Measurements from ENCODE around the gene B3GALT6.

B3GALT6 gene

DNA sequence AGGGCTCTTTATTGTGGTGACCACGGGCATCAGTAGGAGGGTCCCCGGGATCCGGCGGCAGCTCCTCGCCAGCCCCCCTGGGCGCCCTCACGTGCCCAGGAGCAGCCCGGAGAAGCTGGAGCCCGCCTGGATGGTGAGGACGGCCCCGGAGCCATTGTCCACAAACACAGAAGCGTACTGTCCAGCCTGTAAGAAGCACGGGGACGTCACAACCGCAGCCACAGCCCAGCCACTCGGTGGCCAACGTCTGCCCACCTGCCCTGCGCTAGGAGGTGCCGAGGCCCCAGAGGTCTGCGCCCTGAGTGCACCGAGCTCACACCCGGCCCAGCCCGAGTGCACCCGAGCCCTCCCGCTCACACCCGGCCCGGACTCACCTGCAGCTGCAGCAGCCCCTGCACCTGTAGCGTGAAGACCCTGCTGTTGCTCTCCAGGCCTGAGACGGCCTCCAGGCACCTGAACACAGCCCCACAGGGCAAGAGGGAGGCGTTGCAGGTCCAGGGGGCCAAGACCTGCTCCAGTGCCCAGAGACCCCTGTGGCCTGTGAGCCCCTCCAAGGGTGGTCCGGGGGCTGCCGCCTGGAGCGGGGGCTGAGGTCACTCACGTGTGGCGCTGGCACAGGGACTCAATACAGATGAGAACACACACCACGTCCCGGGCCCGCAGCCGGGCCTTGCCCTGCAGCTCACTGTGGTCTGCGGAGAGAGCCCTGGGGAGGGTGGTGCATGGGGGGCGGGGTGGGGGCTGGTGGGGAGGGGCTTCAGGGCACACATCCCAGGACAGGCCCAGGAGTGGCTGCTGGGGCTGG lies 10.6 kb downstream of the B3GALT6 start:
- no peak overlapping the region for H3K4me3 ChIP-seq (replicated peaks; ENCODE audit: low read depth, low read length)
- H3K27me3 ChIP-seq (replicated peaks; ENCODE audit: control insufficient read depth, insufficient read depth, low read length) = no peaks in the 10 kb centered on the region; the same call in 1 of the 2 replicates
- TF ChIP-seq CTCF (IDR thresholded peaks at IDR 0.05; ENCODE audit: insufficient read depth, low read length, poor library complexity, severe bottlenecking) = no peak
- DNase-seq (ENCODE audit: extremely low read depth, insufficient read length) = no peak
- no peaks in the 10 kb centered on the region for H3K36me3 ChIP-seq (ENCODE audit: control insufficient read depth, insufficient read depth, low read length)

DNA sequence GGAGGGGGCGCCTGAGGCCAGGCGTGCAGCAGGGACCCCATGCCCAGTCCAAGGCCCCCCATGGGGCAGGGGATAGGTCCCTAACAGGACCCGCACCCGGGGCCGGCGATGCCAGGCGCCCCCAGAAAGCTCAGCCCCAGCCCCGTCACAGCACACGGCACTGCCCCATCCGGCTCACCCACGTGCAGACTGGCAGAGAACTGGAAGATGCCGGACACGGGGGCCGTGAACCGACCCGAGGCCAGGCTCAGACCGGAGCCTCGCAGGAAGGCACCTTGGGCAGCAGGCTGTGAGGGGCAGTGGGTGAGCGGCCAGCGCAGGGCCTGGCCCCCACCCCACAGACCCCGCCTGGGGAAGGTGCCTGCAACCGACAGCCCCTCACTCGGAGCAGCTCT lies 11.2 kb downstream of the B3GALT6 start:
- H3K27me3 ChIP-seq (replicated peaks; ENCODE audit: control insufficient read depth, insufficient read depth, low read length) = no peaks in the 10 kb centered on the region; the same call in 1 of the 2 replicates
- H3K4me3 ChIP-seq (replicated peaks; ENCODE audit: low read depth, low read length) = no peak overlapping the region
- no peak for DNase-seq (ENCODE audit: extremely low read depth, insufficient read length)
- TF ChIP-seq CTCF (IDR thresholded peaks at IDR 0.05; ENCODE audit: insufficient read depth, low read length, poor library complexity, severe bottlenecking) = no peak
- no peaks in the 10 kb centered on the region for H3K36me3 ChIP-seq (ENCODE audit: control insufficient read depth, insufficient read depth, low read length)

GRCh38 chr1:1243807-1244191 lies 11.8 kb downstream of the B3GALT6 start:
- Histone ChIP-seq H3K4me3 (replicated peaks; ENCODE audit: low read depth, low read length) (no peak overlapping the region), H3K36me3 (ENCODE audit: control insufficient read depth, insufficient read depth, low read length) (no peaks in the 10 kb centered on the region), H3K27me3 (replicated peaks; ENCODE audit: control insufficient read depth, insufficient read depth, low read length) (no peaks in the 10 kb centered on the region; the same call in 1 of the 2 replicates)
- DNase-seq (ENCODE audit: extremely low read depth, insufficient read length) = no peak
- no peak for TF ChIP-seq CTCF (IDR thresholded peaks at IDR 0.05; ENCODE audit: insufficient read depth, low read length, poor library complexity, severe bottlenecking)

DNA sequence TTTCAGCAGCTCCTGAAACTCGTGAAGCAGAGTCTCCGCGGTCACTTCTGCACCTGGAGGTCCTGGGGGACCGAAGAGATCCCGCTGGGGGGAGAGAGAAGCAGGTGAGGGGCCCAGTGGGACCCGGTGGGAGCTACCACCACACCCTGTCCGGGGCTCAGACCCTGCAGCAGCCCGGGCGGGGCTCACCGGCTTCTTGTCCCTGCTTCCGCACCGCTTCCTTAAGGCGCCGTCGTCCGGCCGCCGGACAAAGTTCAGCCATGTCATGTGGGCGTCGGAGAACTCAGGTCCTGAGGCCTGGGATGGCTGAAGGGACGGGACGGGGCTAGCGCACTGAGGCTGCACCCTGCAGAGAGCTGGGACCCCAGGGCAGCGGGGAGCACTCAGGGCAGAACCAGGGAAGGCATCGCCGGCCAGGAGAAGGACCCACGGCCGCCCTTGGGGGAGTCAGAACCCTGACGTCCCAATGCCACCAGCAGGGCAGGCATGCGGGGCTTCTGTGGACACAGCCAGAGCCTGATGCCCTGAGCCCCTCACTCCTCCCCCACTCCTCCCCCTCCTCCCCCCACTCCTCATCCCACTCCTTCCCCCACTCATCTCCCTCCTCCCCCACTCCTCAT lies 12.3 kb downstream of the B3GALT6 start:
- no peak for DNase-seq (ENCODE audit: extremely low read depth, insufficient read length)
- no peak for TF ChIP-seq CTCF (IDR thresholded peaks at IDR 0.05; ENCODE audit: insufficient read depth, low read length, poor library complexity, severe bottlenecking)
- Histone ChIP-seq H3K27me3 (replicated peaks; ENCODE audit: control insufficient read depth, insufficient read depth, low read length) (no peaks in the 10 kb centered on the region; the same call in 1 of the 2 replicates), H3K36me3 (ENCODE audit: control insufficient read depth, insufficient read depth, low read length) (no peaks in the 10 kb centered on the region), H3K4me3 (replicated peaks; ENCODE audit: low read depth, low read length) (no peak overlapping the region)

DNA sequence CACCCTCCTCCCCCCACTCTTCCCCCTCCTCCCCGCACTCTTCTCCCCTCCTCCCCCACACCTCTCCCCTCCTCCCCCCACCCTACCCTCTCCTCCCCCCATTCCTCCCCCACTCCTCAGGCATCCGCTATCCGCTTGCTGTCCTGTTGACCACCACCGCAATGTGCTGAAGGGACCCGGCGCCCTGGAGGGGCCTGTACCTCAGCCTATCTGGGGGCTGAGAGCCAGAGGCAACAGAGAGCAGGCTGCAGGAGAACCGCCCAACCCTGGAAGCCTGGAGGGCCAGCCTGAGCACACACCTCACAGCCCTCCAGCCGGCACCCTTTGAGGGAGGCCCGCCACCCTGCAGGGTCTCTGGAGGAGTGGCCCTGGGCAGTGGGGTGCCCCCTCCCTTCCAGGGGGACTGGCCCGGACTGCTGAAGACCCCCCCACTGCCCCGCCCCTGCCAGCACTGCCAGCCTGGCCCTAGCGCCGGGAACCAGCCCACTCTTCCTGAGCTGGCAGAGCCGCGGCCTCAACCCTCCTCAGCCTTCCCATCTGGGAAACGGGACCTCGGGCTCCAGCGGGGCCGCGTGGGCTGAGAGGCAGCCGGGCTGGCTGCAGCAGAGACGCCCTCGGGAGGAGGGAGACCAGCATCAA lies 13.3 kb downstream of the B3GALT6 start:
- Histone ChIP-seq H3K27me3 (replicated peaks; ENCODE audit: control insufficient read depth, insufficient read depth, low read length) (no peaks in the 10 kb centered on the region; the same call in 1 of the 2 replicates), H3K36me3 (ENCODE audit: control insufficient read depth, insufficient read depth, low read length) (no peaks in the 10 kb centered on the region), H3K4me3 (replicated peaks; ENCODE audit: low read depth, low read length) (no peak overlapping the region)
- no peak for TF ChIP-seq CTCF (IDR thresholded peaks at IDR 0.05; ENCODE audit: insufficient read depth, low read length, poor library complexity, severe bottlenecking)
- no peak for DNase-seq (ENCODE audit: extremely low read depth, insufficient read length)

All from GM06990 (cell line).